KOPT-K1 (cell line): ENCODE data around the gene TTC16.
"Not testable (repeated sequence)": the region's sequence is repeated elsewhere in the genome, so short reads cannot be mapped to it uniquely, and the experiment has no call there.

Source experiments
- H3K27ac ChIP-seq: fragments of 200-600 bp; sonication (generic); 2 replicates; pipeline ENCODE4 v1.5.1; 2016; ENCODE audit warnings: antibody characterized with exemption, mild to moderate bottlenecking, low read depth, low read length; ENCODE audit not compliant: poor library complexity, severe bottlenecking
- H3K36me3 ChIP-seq: fragments of 200-600 bp; sonication (generic); 2 replicates; pipeline ENCODE4 v1.5.1; 2017; ENCODE audit warnings: antibody characterized with exemption, mild to moderate bottlenecking, low read length, moderate library complexity; ENCODE audit not compliant: insufficient read depth
- H3K9me3 ChIP-seq: fragments of 200-600 bp; sonication (generic); 2 replicates; pipeline ENCODE4 v1.5.1; 2017; ENCODE audit warnings: antibody characterized with exemption, low read length, mild to moderate bottlenecking; ENCODE audit not compliant: insufficient read depth, poor library complexity, severe bottlenecking

The TTC16 gene

DNA sequence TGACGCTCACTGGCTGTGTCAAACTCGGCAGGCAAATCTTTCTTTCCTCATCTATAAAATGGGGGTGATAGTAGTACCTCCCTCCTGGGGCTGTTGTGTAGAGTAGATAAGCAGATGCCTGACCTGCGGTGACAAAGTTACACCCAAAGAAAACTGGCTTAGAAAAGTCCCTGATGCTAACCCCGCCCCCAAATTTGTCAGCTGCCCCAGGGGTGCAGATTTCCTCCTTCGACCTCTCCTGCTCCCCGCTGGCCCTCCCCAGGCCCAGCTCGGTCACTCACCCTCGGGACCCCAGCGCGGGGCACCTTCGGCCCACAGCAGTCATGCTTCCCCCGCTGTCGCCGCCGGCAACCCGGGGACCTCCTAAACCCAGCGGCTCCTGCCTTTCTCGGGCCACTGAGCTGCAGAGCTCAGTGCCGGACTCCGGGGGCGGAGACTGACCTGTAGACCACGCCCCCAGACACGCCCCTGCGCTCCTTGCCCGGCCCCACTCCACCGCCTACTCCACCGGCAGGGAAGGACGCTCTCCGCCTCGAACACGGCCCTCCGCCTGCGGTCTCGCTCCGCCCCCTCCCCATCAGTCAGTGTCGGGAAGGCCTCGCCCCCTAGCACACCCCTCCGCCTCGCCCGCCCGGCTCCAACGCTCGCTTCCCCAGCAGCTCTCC lies 55.2 kb downstream of the TTC16 start:
- Histone ChIP-seq H3K27ac (peak overlapping the region; percentile 55), H3K36me3 (peaks cover 52% of the 10 kb centered on the region), H3K9me3 (no peaks in the 10 kb centered on the region)

DNA sequence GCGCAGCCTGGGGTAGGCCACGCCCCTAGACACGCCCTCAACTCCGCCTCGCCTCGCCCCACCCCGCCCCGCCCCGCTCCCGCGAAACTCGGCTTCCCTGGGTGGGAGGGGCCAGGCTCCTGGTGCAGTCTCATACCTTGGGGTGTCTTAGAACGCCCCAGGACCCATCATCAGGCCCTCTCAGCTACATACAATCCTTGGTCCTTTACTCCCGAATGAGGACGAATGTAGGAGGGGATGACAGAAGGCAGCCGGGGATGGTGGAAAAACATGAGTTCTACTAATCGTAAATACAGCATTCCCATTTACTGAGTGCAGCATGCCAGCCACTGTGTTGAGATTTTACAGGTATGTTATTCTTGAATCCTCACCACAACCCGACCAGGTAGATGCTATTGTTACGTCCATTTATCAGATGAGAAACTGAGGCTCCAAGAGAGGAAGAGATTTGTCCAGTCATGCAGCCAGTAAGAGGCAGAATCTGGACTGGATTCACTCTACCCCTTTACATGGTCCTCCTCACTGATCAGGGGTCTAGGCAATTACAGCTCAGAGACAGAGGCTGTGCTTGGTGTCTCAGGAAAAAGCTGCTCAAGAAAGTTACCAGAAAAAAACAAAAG lies 55.8 kb downstream of the TTC16 start:
- Histone ChIP-seq H3K27ac (peak overlapping the region; percentile 36), H3K36me3 (peaks cover 45% of the 10 kb centered on the region), H3K9me3 (no peaks in the 10 kb centered on the region)

GRCh38 chr9:127772603-127773002 lies 56.7 kb downstream of the TTC16 start:
- peaks cover 36% of the 10 kb centered on the region for H3K36me3 ChIP-seq
- H3K27ac ChIP-seq: no peak overlapping the region

DNA sequence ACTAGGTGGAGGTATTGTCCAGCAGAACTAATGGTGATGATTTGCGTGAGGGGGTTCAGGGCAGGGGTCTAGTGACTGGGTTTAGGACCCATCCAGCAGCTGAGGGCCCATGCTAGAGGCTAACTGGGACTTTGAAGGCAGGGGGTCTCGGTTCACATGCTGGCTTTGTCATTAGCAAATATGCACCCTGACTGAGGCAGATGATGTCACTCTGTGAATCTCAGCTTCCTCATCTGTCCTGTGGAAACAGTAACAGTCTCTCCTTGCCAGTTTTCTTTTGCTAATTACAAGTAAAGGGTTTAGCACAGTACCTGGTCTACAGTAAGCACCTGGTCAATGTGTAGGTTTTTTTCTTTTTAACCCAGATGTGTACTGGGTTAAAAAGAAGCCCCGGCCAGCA lies 57.4 kb downstream of the TTC16 start:
- no peak overlapping the region for H3K27ac ChIP-seq
- peaks cover 36% of the 10 kb centered on the region for H3K36me3 ChIP-seq
- H3K9me3 ChIP-seq: no peaks in the 10 kb centered on the region

More at GRCh38 chr9:127772603-127773002, 56.7 kb downstream of the TTC16 start:
- H3K9me3 ChIP-seq: no peaks in the 10 kb centered on the region

GRCh38 chr9:127773981-127774380 lies 58.1 kb downstream of the TTC16 start:
- Histone ChIP-seq H3K36me3 (peaks cover 35% of the 10 kb centered on the region), H3K27ac (peak overlapping the region; percentile 37), H3K9me3 (no peaks in the 10 kb centered on the region)

GRCh38 chr9:127776195-127776923 lies 60.5 kb downstream of the TTC16 start:
- peaks cover 32% of the 10 kb centered on the region for H3K36me3 ChIP-seq
- H3K27ac ChIP-seq: peak overlapping the region; percentile 99
- no peaks in the 10 kb centered on the region for H3K9me3 ChIP-seq

GRCh38 chr9:127776924-127777289 lies 61.0 kb downstream of the TTC16 start:
- peak overlapping the region; percentile 99 for H3K27ac ChIP-seq
- H3K9me3 ChIP-seq: no peaks in the 10 kb centered on the region
- H3K36me3 ChIP-seq: peaks cover 29% of the 10 kb centered on the region

GRCh38 chr9:127777368-127777980 lies 61.6 kb downstream of the TTC16 start:
- Histone ChIP-seq H3K36me3 (peaks cover 23% of the 10 kb centered on the region), H3K27ac (peak overlapping the region; percentile 99), H3K9me3 (no peaks in the 10 kb centered on the region)

GRCh38 chr9:127778280-127779135 lies 62.6 kb downstream of the TTC16 start, which contains the start of gene SH2D3C:
SH2D3C (minus strand) TSS chr9:127778666; CDS start chr9:127778627, 39 bp downstream.
- Histone ChIP-seq H3K9me3 (no peaks in the 10 kb centered on the region), H3K27ac (peak within 1 kb of the TSS; percentile 99), H3K36me3 (peaks cover 13% of the 10 kb centered on the region)

- Histone ChIP-seq H3K27ac (peak overlapping the region; percentile 99), H3K36me3 (peaks cover 5% of the 10 kb centered on the region), H3K9me3 (no peaks in the 10 kb centered on the region)
These were observed 63.5 kb downstream of the TTC16 start for GRCh38 chr9:127779136-127779981.

DNA sequence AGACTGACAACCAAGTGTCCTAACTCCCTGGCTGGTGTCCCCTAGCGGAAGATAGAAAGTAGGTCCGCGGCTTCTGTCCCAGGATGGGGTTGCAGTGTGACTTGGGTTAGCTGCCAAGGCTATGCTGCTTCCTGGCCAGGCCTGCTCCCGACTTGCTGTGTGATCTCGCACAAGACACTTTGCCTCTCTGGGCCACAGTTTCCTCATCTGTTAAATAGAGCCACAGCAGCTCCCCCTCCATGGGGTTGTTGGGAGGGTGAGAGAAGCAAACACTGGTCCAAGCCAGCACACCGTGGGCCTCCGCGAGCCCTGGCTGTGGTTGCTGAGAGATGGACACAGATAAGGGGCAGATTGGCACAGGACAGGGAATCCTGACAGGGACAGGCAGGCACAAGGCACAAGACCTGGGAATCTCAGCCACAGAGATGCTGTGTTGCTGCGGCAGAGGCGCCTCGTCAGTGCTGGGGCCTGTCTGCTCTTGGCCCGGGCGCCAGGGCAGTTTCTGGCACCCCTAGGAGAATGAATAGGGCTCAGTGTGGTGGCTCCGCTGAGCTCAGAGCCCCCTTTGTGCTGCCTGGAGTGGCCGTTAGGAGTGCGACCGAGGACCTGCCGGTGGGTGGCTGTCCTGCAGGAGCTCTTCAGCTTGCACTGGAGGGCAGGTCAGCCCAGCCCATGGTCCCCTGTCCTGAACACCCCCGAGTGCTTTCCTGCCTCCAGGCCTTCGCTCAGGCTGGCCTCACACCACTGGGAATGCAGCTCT lies 64.4 kb downstream of the TTC16 start:
- Histone ChIP-seq H3K36me3 (no peaks in the 10 kb centered on the region), H3K9me3 (no peaks in the 10 kb centered on the region), H3K27ac (peak overlapping the region; percentile 99)

DNA sequence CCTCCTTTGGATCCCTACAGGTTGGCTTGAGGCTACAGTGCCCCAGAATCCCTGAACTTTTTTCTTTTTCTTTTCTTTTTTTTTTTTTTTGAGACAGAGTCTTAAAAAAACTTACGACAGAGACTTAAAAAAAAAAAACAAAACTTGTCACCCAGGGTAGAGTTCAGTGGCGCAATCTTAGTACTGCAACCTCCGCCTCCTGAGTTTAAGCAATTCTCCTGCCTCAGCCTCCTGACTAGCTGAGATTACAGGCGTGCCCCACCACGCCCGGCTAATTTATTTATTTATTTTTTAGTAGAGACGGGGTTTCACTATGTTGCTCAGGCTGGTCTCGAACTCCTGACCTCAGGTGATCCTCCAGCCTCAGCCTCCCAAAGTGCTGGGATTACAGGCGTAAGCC lies 65.0 kb downstream of the TTC16 start:
- not testable (repeated sequence) for H3K9me3 ChIP-seq, H3K36me3 ChIP-seq
- peak overlapping the region; percentile 99 for H3K27ac ChIP-seq
